KBM-7 (cell line): ENCODE data around the gene COPS8.

Experiments used
- DNase-seq: peaks from one replicate; pipeline ENCODE4 v3.0.0-alpha.2; 2015
- in situ Hi-C: fragments of 300-500 bp; cut with MboI; formaldehyde crosslinking; loops from 2 replicates; pipeline ENCODE4 v1.14.3; 2020; ENCODE audit warnings: low sequenced_read_pairs, low pct_unique_long_range_greater_than_20kb, mixed read lengths

Gene COPS8

DNA sequence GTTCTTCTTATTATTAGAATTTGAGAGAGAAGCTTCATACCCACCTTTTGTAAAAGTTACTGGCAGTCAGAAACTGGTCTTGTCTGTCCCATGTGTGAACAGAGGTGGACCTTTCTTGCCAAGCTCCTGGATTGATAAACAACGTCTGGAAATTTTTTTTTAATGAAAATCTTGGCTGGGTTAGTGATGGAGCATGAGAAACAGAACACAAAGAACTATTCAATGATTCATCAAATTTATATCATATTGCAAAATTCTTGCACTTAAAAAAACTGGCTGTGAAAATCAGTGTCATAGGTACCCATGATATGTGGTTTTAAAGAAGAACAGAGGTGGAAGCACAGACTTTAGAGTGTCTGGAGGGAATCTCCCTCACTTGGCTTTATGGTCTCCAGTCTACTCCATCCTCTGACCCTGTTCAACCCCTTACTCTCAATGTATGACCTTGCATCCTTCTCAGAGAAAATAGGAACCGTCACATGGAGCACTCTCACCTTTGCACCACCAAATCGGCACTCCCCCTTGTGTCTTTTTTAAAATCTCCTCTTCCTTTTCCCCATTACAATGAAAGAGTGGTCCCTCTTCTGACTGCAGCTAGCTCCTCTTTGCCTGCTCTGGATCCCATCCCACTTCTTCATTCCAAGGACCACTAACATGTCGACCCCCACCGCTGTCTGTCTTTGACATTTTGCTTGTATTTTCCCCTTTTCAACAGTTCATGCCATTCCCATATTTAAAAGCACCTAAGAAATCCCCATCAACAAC is 58.2 kb downstream of the COPS8 start:
- DNase-seq: no peak
- in situ Hi-C loops: no loop called here

GRCh38 chr2:237144516-237144915 is 58.8 kb downstream of the COPS8 start:
- in situ Hi-C loops: no loop called here
- no peak for DNase-seq

GRCh38 chr2:237147317-237147716 is 61.6 kb downstream of the COPS8 start:
- no peak for DNase-seq
- in situ Hi-C loops: no loop called here

DNA sequence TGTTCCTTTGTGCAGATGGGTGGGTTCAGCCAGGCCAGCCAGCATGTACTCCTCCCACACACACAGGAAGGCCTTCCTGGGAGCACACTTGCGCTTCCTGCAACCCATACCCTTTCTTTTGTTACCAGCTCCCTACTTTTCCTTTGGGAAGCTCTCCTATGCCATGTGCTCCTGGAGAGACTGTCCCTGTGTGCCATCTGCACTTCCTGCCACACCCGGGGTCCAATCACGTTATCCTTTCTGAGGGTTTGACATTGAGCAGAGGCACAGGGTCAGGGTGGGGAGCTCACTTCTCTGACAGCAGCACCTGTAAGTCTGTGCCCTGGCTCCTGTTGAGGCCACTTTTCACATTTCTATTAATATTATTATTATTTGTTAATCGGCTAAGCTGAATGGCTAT is 62.9 kb downstream of the COPS8 start:
- no peak for DNase-seq
- in situ Hi-C loops: no loop called here

DNA sequence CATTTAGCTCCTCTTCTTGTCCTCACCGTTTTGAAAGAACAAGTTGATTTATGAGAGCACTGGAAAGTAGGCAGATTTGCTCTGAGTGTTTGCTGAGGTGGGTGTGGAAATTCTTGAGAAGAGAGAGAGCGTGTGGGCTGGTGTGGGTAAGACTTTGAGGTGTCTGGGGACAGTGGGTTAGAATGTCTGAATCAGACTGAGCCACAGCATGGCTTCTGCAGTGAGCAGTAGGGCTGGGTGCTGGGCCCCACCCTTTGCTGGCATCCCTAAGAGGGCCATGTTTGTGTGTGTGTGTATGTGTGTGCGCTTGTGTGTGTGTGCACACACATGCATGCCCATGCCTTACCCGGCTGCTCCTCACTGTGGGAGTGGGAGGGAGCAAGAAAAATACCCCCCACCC is 63.7 kb downstream of the COPS8 start:
- in situ Hi-C loops: no loop called here
- no peak for DNase-seq
